DND-41 (cell line): ENCODE results near the gene KIF3C.
"Not testable (repeated sequence)": the region's sequence is repeated elsewhere in the genome, so short reads cannot be mapped to it uniquely, and the experiment has no call there.

Source experiments
- ATAC-seq: fragments of 200-7000 bp; cut with Tn5 transposase; 3 replicates; pipeline ENCODE4 v1.9.1; 2021; ENCODE audit warnings: low read depth; ENCODE audit not compliant: insufficient read depth
- DNase-seq: peaks from one replicate; pipeline ENCODE4 v3.0.0-alpha.2; 2020
- H2AFZ ChIP-seq: 2 replicates; pipeline ENCODE4 v1.6.0; 2012; ENCODE audit warnings: low read depth, low read length
- H3K27ac ChIP-seq: 2 replicates; pipeline ENCODE4 v1.5.1; 2012; ENCODE audit warnings: low read length, inconsistent platforms
- H3K27me3 ChIP-seq: fragments of 200-600 bp; sonication (generic); 2 replicates; pipeline ENCODE4 v1.6.0; 2012; ENCODE audit warnings: low read length, mild to moderate bottlenecking, inconsistent platforms; ENCODE audit not compliant: insufficient read depth, poor library complexity
- H3K36me3 ChIP-seq: 2 replicates; pipeline ENCODE4 v1.5.1; 2012; ENCODE audit warnings: low read length, inconsistent platforms; ENCODE audit not compliant: insufficient read depth
- H3K4me1 ChIP-seq: 2 replicates; pipeline ENCODE4 v1.5.1; 2012; ENCODE audit warnings: mild to moderate bottlenecking, low read length; ENCODE audit not compliant: insufficient read depth
- H3K4me2 ChIP-seq: 2 replicates; pipeline ENCODE4 v1.6.0; 2012; ENCODE audit warnings: mild to moderate bottlenecking, moderate library complexity, low read length, inconsistent platforms; ENCODE audit not compliant: insufficient read depth
- H3K4me3 ChIP-seq, 2 experiments: fragments of 200-600 bp in 1 of 2; shearing (Covaris generic) in 1 of 2; 2 replicates each; pipeline ENCODE4 v1.5.1; 2012 to 2016; ENCODE audit warnings: inconsistent platforms in 2 of 2, low read length in 2 of 2, mild to moderate bottlenecking in 2 of 2, low read depth in 1 of 2, moderate library complexity in 1 of 2
- H3K79me2 ChIP-seq: 2 replicates; pipeline ENCODE4 v1.6.0; 2012; ENCODE audit warnings: low read length, inconsistent platforms; ENCODE audit not compliant: insufficient read depth
- H3K9ac ChIP-seq: 2 replicates; pipeline ENCODE4 v1.6.0; 2012; ENCODE audit warnings: low read depth, mild to moderate bottlenecking, inconsistent platforms, low read length, moderate library complexity
- H3K9me3 ChIP-seq: 2 replicates; pipeline ENCODE4 v1.5.1; 2012; ENCODE audit warnings: low read length, moderate library complexity, mild to moderate bottlenecking, inconsistent platforms; ENCODE audit not compliant: insufficient read depth, severe bottlenecking
- H4K20me1 ChIP-seq: 2 replicates; pipeline ENCODE4 v1.6.0; 2012; ENCODE audit warnings: low read length; ENCODE audit not compliant: insufficient read depth
- CTCF ChIP-seq: IDR thresholded peaks from 2 replicates; pipeline ENCODE4 v1.5.1; 2012; ENCODE audit warnings: borderline replicate concordance, low read length, moderate library complexity, mild to moderate bottlenecking; ENCODE audit not compliant: poor library complexity, severe bottlenecking; ENCODE audit errors: extremely low read depth
- EZH2 ChIP-seq: IDR thresholded peaks from 3 replicates; pipeline ENCODE4 v1.6.1; 2012; ENCODE audit warnings: borderline replicate concordance, low read depth, mild to moderate bottlenecking, moderate library complexity, low read length, inconsistent platforms; ENCODE audit not compliant: severe bottlenecking

Gene KIF3C

GRCh38 chr2:25964891-25965290 is 17.4 kb downstream of the KIF3C start:
- no peak overlapping the region for H2AFZ ChIP-seq
- H3K27me3 ChIP-seq, result no peaks in the 10 kb centered on the region
- H3K36me3 ChIP-seq, result peaks cover 3% of the 10 kb centered on the region
- ATAC-seq, result no peak
- H3K9ac ChIP-seq, result no peak overlapping the region
- H3K4me2 ChIP-seq, result no peak overlapping the region
- no peak overlapping the region for H3K4me3 ChIP-seq
- no peaks in the 10 kb centered on the region for H4K20me1 ChIP-seq
- no peak for DNase-seq
- TF ChIP-seq EZH2 (no peak), CTCF (no peak)
- no peaks in the 10 kb centered on the region for H3K9me3 ChIP-seq
- H3K27ac ChIP-seq, result no peak overlapping the region
- H3K79me2 ChIP-seq, result no peaks in the 10 kb centered on the region
- H3K4me1 ChIP-seq, result no peaks in the 10 kb centered on the region

GRCh38 chr2:25960920-25961319 is 21.4 kb downstream of the KIF3C start:
- no peak for TF ChIP-seq CTCF
- TF ChIP-seq EZH2, result no peak
- DNase-seq (no peak), ATAC-seq (no peak)
- Histone ChIP-seq H3K9me3 (no peaks in the 10 kb centered on the region), H3K9ac (no peak overlapping the region), H3K27me3 (no peaks in the 10 kb centered on the region), H3K27ac (no peak overlapping the region), H3K4me1 (no peaks in the 10 kb centered on the region), H3K79me2 (no peaks in the 10 kb centered on the region), H3K4me3 (no peak overlapping the region), H3K36me3 (peaks cover 20% of the 10 kb centered on the region), H4K20me1 (no peaks in the 10 kb centered on the region), H3K4me2 (no peak overlapping the region), H2AFZ (no peak overlapping the region)

DNA sequence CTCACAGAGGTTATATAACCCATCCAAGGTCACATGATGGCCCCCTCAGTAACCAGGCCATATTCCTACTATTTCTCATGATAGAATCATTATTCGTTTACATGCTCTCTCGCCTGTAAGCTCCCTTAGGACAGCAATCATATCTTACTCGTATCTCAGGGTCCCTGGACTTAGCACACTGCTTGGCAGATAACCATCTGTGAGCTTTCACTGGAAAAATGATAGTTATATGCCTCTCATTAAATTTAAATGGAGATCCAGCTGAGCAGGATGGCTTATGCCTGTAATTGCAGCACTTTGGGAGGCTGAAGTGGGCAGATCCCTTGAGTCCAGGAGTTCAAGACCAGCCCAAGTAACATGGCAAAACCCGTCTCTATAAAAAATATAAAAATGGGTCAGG is 21.9 kb downstream of the KIF3C start:
- no peak for DNase-seq
- peaks cover 25% of the 10 kb centered on the region for H3K36me3 ChIP-seq
- no peaks in the 10 kb centered on the region for H3K4me1 ChIP-seq
- no peak overlapping the region for H3K27ac ChIP-seq
- H3K79me2 ChIP-seq, result no peaks in the 10 kb centered on the region
- no peaks in the 10 kb centered on the region for H4K20me1 ChIP-seq
- no peak overlapping the region for H3K4me3 ChIP-seq
- ATAC-seq, result no peak
- H3K9me3 ChIP-seq, result no peaks in the 10 kb centered on the region
- H2AFZ ChIP-seq, result no peak overlapping the region
- no peaks in the 10 kb centered on the region for H3K27me3 ChIP-seq
- H3K4me2 ChIP-seq, result no peak overlapping the region
- TF ChIP-seq CTCF (no peak), EZH2 (no peak)
- H3K9ac ChIP-seq, result no peak overlapping the region

- peaks cover 30% of the 10 kb centered on the region for H3K36me3 ChIP-seq
- DNase-seq, H3K9ac ChIP-seq, H2AFZ ChIP-seq, H3K27me3 ChIP-seq, H3K9me3 ChIP-seq, ATAC-seq, H3K27ac ChIP-seq, H4K20me1 ChIP-seq, H3K4me2 ChIP-seq, H3K4me3 ChIP-seq, H3K79me2 ChIP-seq, H3K4me1 ChIP-seq: not testable (repeated sequence)
These were observed 23.7 kb downstream of the KIF3C start for GRCh38 chr2:25958611-25959010.
